Activated effector memory CD4-positive, alpha-beta T cell treated with Interleukin-2 at 50 U/mL for 16 hours (primary cell): Measurements from ENCODE around the gene MANEA.
"Not testable (repeated sequence)": the region's sequence is repeated elsewhere in the genome, so short reads cannot be mapped to it uniquely, and the experiment has no call there.

Source experiments
- DNase-seq: peaks from one replicate; pipeline ENCODE4 v3.0.0-alpha.2; 2020

The MANEA gene

GRCh38 chr6:95577304-95578105 is at the start of gene MANEA:
Gene MANEA (plus strand): TSS chr6:95577535. CDS start chr6:95586440, 8,905 bp downstream.
- peak; percentile 76 for DNase-seq

GRCh38 chr6:95529762-95530161 is 47.6 kb upstream of the MANEA start:
- DNase-seq: no peak

GRCh38 chr6:95530176-95530819 is 47.0 kb upstream of the MANEA start:
- DNase-seq: no peak

GRCh38 chr6:95543798-95544197 is 33.5 kb upstream of the MANEA start:
- no peak for DNase-seq

- DNase-seq: no peak
These were observed 32.7 kb upstream of the MANEA start for GRCh38 chr6:95544517-95545225.

- DNase-seq: no peak
These were observed 32.1 kb upstream of the MANEA start for GRCh38 chr6:95545226-95545625.

GRCh38 chr6:95545686-95546085 is 31.6 kb upstream of the MANEA start:
- no peak for DNase-seq

GRCh38 chr6:95546148-95546547 is 31.2 kb upstream of the MANEA start:
- no peak for DNase-seq

- DNase-seq: no peak
These were observed 30.3 kb upstream of the MANEA start for GRCh38 chr6:95547043-95547442.

GRCh38 chr6:95548188-95548786 is 29.0 kb upstream of the MANEA start:
- DNase-seq: no peak

GRCh38 chr6:95551678-95552324 is 25.5 kb upstream of the MANEA start:
- DNase-seq: no peak

- no peak for DNase-seq
These were observed 23.5 kb upstream of the MANEA start for GRCh38 chr6:95553880-95554279.

GRCh38 chr6:95560956-95561355 is 16.4 kb upstream of the MANEA start:
- not testable (repeated sequence) for DNase-seq

- DNase-seq: no peak
These were observed 7.8 kb upstream of the MANEA start for GRCh38 chr6:95569560-95569959.

- no peak for DNase-seq
These were observed 5.2 kb upstream of the MANEA start for GRCh38 chr6:95572098-95572497.

- DNase-seq: no peak
These were observed 2.5 kb upstream of the MANEA start for GRCh38 chr6:95574811-95575210.

GRCh38 chr6:95576218-95576997 is 927 bp upstream of the MANEA start:
- no peak for DNase-seq

- DNase-seq: no peak
These were observed 384 bp upstream of the MANEA start for GRCh38 chr6:95576998-95577303.

- no peak for DNase-seq
These were observed 723 bp downstream of the MANEA start for GRCh38 chr6:95578106-95578410.

GRCh38 chr6:95581073-95581472 is 3.7 kb downstream of the MANEA start:
- DNase-seq: no peak

GRCh38 chr6:95584226-95584625 is 6.9 kb downstream of the MANEA start:
- DNase-seq: not testable (repeated sequence)

- no peak for DNase-seq
These were observed 10.7 kb downstream of the MANEA start for GRCh38 chr6:95587989-95588388.
